Germinal center (tissue), 1 donor: Measurements from ENCODE around the gene SHTN1.

ENCODE experiments used
- DNase-seq: peaks from one replicate; pipeline ENCODE4 v3.0.0; 2012; ENCODE audit warnings: mixed read lengths, low spot score

SHTN1 gene

GRCh38 chr10:116984202-116984990 is 20.6 kb downstream of the SHTN1 start:
- no peak for DNase-seq

- DNase-seq = no peak
Measured at GRCh38 chr10:116980041-116980440, 24.9 kb downstream of the SHTN1 start.

- DNase-seq = no peak
Measured at GRCh38 chr10:116978901-116979300, 26.1 kb downstream of the SHTN1 start.

GRCh38 chr10:116974456-116975005 is 30.5 kb downstream of the SHTN1 start:
- DNase-seq = no peak

- no peak for DNase-seq
Measured at GRCh38 chr10:116973946-116974455, 31.0 kb downstream of the SHTN1 start.

GRCh38 chr10:116973371-116973905 is 31.5 kb downstream of the SHTN1 start:
- no peak for DNase-seq

GRCh38 chr10:116972131-116972530 is 32.9 kb downstream of the SHTN1 start:
- DNase-seq = no peak

- no peak for DNase-seq
Measured at GRCh38 chr10:116970050-116970449, 34.9 kb downstream of the SHTN1 start.

GRCh38 chr10:116968331-116968730 is 36.7 kb downstream of the SHTN1 start:
- DNase-seq = no peak

- DNase-seq = no peak
Measured at GRCh38 chr10:116961406-116962251, 43.4 kb downstream of the SHTN1 start.

GRCh38 chr10:116960066-116960776 is 44.8 kb downstream of the SHTN1 start:
- no peak for DNase-seq

GRCh38 chr10:116952729-116953128 is 52.3 kb downstream of the SHTN1 start:
- no peak for DNase-seq

- DNase-seq = no peak
Measured at GRCh38 chr10:116948530-116948870, 56.5 kb downstream of the SHTN1 start.

- DNase-seq = no peak
Measured at GRCh38 chr10:116947841-116948529, 57.0 kb downstream of the SHTN1 start.

GRCh38 chr10:116944911-116945310 is 60.1 kb downstream of the SHTN1 start:
- no peak for DNase-seq

- DNase-seq = no peak
Measured at GRCh38 chr10:116931806-116932205, 73.2 kb downstream of the SHTN1 start.

- DNase-seq = no peak
Measured at GRCh38 chr10:116926426-116926825, 78.6 kb downstream of the SHTN1 start.

GRCh38 chr10:116925056-116925455 is 79.9 kb downstream of the SHTN1 start:
- no peak for DNase-seq

- DNase-seq = no peak
Measured at GRCh38 chr10:116919706-116920105, 85.3 kb downstream of the SHTN1 start.

GRCh38 chr10:116919164-116919563 is 85.8 kb downstream of the SHTN1 start:
- no peak for DNase-seq

GRCh38 chr10:116918583-116918982 is 86.4 kb downstream of the SHTN1 start:
- no peak for DNase-seq
